DMS 273 (cell line): ENCODE measurements around the gene DAB1.

Source experiments
- DNase-seq: peaks from one replicate; lab custom pipeline; 2025; ENCODE audit not compliant: unreplicated experiment; lab: John Stamatoyannopoulos, UW

Gene DAB1

GRCh38 chr1:57131701-57132394 is 292.0 kb downstream of the DAB1 start:
- DNase-seq: no peak

GRCh38 chr1:57131257-57131656 is 292.6 kb downstream of the DAB1 start:
- no peak for DNase-seq

DNA sequence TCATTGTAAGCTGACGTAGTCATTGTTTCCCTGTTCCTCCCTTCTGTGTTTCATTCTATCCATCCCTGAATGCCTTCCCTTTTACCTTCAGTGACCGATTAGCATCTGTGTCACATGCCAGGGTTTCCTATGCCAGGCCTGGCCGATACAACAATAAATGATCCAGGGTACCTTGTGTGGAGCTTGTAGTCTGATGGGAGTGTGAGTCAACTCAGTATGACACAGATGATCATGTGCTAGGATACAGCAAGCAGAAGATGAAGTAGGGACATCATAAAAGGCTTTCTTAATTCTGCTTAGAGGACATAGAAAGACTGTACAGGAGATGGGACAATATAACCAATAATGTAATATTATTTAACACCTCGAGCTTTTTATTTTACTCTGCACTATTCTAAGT is 294.0 kb downstream of the DAB1 start:
- no peak for DNase-seq

DNA sequence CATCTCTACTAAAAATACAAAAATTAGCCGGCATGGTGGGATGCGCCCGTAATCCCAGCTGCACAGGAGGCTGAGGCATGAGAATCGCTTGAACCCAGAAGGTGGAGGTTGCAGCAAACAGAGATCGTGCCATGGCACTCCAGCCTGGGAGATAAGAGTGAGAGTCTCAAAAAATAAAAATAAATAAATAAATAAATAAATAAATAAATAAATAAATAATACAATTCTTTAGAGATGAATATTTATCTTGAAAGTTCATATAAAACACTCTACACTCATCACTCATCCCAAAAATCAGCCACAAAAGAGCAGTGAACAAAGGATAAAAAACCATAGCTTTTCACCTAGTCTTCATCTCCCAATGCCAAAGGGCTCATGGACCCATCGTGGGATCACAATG is 295.9 kb downstream of the DAB1 start:
- no peak for DNase-seq

GRCh38 chr1:57124768-57125446 is 299.0 kb downstream of the DAB1 start:
- DNase-seq: no peak

GRCh38 chr1:57124170-57124569 is 299.7 kb downstream of the DAB1 start:
- no peak for DNase-seq

GRCh38 chr1:57122031-57122430 is 301.8 kb downstream of the DAB1 start:
- no peak for DNase-seq

- no peak for DNase-seq
These were observed 304.8 kb downstream of the DAB1 start for GRCh38 chr1:57118948-57119603.

DNA sequence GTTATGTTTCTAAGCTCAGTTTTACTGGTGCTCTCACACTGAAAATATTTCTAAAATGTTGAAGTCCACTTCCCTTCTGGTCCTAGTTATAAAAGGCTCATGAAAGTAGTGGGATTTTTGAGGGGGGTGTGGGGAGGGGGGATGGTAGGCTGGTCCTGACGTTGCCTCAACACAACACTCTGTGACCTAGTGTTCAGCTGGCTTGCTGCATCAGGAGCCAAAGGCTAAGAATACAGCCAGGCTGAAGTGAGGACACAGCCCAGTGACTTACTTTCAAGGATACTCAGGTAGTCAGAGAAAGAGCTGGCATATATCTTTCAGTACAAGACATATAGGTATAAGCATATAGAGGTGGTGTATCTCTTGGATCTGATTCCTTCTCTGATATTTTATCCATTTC is 306.1 kb downstream of the DAB1 start:
- DNase-seq: no peak

- DNase-seq: no peak
These were observed 307.0 kb downstream of the DAB1 start for GRCh38 chr1:57116871-57117270.

DNA sequence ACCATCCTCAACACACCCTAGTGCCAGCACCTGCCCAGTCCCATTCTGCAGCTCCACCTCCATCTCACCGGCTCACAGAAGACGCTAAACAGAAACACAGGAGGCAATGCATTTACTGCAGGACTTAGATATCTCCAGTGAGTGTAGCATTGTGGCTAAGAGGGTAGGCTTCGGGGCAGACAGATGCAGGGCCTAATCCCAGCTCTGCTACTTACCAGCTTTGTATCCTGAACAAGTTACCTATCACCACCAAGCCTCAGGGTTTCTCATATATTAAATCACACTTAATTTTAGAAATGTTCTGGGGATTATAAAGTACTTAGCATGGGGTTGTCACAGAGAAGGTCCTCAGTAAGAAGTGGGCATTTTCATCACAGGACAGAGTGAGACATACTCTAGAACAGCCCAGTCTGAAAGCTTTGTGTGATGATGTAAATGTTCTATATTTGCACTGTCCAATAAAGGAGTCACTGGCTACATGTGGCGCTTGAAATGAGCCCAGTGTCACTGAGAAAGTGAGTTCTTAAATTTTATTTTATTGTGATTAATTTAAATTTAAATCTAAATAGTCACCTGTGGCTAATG is 308.7 kb downstream of the DAB1 start:
- DNase-seq: no peak

DNA sequence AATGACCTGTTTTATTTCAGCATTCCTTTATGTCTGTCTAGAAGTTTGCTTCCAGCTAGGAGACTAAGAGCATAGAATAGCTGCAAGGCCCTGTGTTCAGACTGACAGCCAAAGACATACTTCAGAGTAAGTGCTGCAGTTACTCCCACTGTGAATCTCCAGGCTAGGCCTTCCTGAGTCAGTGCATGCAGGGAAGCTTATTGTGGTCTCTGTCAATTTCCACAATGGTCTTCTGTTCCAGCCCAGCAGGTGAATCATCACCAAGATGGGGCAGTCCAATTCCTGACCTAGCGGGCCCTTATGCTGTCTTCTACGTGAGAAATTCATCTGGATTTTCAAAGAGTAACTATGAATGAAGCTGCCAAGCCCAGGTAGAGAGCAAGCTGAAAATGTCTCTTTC is 311.7 kb downstream of the DAB1 start:
- DNase-seq: no peak

DNA sequence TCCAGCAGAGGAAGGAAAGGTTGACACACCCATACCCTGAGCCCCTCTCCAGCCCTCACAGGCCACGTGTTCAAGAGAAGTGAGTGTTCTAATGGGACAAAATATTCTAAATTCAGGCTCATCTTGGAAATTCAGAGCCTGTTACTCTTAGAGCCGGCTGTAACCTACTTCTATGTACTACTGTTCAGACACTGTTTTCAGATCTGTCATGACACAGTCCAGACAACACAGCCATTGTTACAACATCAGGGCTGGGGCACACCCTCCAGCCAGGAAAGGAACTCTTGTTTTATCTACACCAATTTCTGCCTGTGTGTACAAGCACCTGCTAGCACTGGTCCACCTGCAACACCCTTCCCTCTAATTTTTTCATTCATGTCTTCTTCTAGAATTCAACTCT is 312.7 kb downstream of the DAB1 start:
- DNase-seq: no peak

GRCh38 chr1:57109883-57110282 is 314.0 kb downstream of the DAB1 start:
- DNase-seq: no peak

DNA sequence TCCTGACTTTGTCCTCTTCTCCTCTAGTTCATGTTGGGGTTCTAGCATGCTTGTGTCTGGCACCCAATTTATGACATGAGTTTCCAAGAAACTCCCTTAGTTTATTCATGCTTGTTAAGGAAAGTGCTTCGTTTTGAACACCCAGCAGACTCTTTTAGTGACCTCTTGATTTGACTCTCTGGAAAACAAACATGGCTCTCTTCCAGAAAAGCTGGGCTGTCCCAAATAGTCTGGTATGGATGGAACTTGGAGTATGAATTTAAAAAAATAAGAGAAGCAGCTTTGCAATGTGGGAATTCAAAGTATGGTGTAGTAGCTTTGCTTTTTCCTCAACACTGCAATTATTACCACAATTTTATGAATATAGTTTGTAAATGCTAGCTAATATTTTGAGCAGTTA is 314.6 kb downstream of the DAB1 start:
- DNase-seq: no peak

- no peak for DNase-seq
These were observed 317.6 kb downstream of the DAB1 start for GRCh38 chr1:57106296-57106695.

GRCh38 chr1:57102561-57103326 is 321.1 kb downstream of the DAB1 start:
- DNase-seq: no peak

DNA sequence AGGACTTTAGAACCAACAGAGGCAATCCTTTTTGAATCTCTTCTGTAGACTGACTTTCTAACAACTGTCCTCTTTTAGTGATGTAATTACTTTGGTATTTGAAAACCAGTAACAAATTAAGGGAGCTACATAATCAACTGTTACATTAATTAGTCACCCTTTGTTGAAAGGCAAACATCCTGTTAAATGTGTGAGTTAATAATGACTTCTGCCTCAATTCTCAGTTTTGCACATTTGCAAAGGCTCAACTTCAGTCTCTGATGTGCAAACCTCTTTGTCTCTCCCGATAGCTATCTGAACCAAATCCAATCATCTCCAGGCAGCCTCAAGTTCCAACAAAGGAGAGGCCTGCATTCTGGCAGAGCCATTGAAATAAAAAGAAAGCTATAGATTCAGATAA is 322.7 kb downstream of the DAB1 start:
- no peak for DNase-seq

DNA sequence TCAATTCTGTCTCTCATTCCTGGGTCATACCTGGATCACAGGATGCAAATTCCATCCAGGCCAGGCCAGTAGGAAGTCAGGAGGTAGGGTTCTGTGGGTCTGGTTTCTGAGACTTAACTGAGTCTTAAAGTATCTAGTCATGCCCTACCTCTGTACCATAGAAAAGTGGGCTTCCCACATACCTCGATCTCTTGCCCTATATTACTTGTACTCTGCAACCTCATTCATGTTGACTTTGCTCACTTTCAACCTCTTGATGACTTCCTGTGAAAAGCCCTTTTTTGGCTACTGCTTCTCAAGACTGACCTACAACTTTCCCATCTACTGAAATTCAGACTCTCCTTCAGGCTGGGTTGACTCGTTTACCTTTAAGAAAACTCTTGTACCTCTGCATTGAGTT is 329.1 kb downstream of the DAB1 start:
- DNase-seq: no peak

GRCh38 chr1:57093122-57093521 is 330.7 kb downstream of the DAB1 start:
- no peak for DNase-seq

DNA sequence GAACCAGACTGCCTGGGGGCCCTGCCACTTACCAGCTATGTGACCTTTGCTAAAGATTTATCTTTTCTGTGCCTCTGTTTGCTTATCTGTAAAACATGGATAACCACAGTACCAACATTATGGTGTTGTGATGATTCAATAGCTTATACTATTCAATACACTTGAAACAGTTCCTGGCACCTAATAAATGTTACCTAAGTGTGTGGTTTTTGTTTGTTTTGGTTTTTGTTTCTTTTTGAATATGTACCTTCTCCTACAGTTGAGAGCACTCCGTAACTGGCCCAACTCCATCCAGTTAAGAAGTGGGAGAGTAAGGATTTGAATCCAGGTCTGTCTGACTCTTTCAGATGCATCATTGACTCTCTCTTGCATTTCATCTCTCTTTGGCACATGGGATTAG is 332.2 kb downstream of the DAB1 start:
- no peak for DNase-seq
